ENCODE results near the gene SLC18A2. TPM values are rescaled to one million over a fixed set of nuclear protein-coding genes. Genes with fewer than 3 reads are reported as not detected.

SLC18A2 gene
- polyA plus RNA-seq = 0.19 TPM

DNA sequence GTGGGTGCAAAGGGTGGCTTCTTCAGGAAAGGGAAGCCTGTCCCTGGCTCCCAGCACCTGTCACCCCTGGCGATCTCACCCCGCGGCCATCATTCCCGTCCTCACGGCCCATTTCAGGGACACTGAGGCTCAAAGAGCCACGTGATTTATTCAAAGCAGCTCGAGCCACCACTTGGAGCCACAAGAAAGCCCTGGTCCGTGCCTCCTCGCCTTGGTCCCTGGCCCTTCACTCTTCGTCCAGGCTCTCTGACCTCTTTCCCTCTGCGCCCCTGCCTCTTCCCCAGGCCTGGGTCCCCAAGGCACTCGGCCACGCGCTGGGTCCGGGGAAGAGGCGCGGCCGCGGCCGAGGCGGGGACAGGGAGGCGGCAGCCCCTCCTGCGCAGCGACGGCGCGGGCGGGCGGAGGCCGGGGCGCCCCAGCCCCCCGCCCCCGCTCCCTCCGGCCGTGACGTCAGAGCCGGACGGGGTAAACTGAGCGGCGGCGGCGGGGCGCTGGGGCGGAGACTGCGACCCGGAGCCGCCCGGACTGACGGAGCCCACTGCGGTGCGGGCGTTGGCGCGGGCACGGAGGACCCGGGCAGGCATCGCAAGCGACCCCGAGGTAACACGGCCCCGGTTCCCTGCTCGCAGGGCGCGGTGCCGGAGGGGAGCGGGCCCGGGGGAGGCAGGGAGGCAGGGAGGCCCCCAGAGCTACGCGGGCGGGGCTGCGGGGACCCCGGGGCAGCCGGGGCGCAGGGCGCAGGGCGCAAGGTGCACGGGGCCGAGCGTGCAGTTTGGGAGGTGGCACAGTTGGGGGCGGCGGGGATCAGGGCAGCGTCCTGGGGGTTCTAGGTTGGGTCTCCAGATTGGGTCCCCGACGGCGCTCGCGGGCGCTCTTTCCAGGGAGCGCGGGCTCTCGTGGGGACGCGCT, at the start of gene SLC18A2:
Gene SLC18A2, plus strand, starts transcription at position 494 of the 909 bp plus-strand sequence. CDS start 580 bp downstream, outside the sequence.
- Mint-ChIP-seq H3K4me1 (peaks cover 4 to 9% (median 6%) of the 10 kb centered on the region in 3 donors), H3K36me3 (peaks cover 3% of the 10 kb centered on the region), H3K27ac (no peak within 1 kb of the TSS), H3K4me3 (peak within 1 kb of the TSS in 2 of 4 donors; percentile 18 to 51), H3K27me3 (peaks cover 32% of the 10 kb centered on the region), H3K9me3 (peaks cover 6 to 7% (median 6%) of the 10 kb centered on the region in 3 donors)

GRCh38 chr10:117197189-117197588, 43.7 kb upstream of the SLC18A2 start, which contains the start of gene KCNK18:
TSS of gene KCNK18 (plus strand) at chr10:117197489. CDS start at chr10:117197489, 0 bp downstream.
- H3K4me1 Mint-ChIP-seq = no peaks in the 10 kb centered on the region
- H3K36me3 Mint-ChIP-seq = peaks cover 1% of the 10 kb centered on the region
- H3K9me3 Mint-ChIP-seq = peaks cover 0 to 4% (median 0%) of the 10 kb centered on the region in 3 donors
- H3K27ac Mint-ChIP-seq = no peak within 1 kb of the TSS
- no peak within 1 kb of the TSS for H3K4me3 Mint-ChIP-seq
- peaks cover 4% of the 10 kb centered on the region for H3K27me3 Mint-ChIP-seq

DNA sequence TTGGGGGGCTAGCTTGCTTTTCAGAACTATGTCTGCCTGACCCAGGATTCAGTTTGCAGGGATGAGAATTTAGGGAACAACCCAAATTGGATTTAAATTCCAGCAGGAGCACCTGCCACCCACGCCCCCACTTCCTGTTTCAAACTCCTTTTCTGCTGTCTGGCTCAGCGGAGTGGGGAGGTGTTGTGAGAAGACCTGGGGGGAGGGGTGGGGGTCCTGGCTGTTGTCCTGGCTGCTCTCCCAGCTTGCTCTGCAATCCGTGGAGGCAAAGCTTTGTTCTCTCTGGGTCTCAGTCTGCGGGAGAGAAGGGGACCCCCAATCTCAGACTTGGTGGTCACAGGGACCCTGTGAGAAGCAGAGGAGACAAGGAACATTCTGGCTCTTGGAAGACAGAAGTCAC, 42.8 kb upstream of the SLC18A2 start:
- H3K36me3 Mint-ChIP-seq = peaks cover 1% of the 10 kb centered on the region
- no peak overlapping the region for H3K4me3 Mint-ChIP-seq
- H3K9me3 Mint-ChIP-seq = peaks cover 0 to 4% (median 0%) of the 10 kb centered on the region in 3 donors
- peaks cover 4% of the 10 kb centered on the region for H3K27me3 Mint-ChIP-seq
- no peak overlapping the region for H3K27ac Mint-ChIP-seq
- no peaks in the 10 kb centered on the region for H3K4me1 Mint-ChIP-seq

DNA sequence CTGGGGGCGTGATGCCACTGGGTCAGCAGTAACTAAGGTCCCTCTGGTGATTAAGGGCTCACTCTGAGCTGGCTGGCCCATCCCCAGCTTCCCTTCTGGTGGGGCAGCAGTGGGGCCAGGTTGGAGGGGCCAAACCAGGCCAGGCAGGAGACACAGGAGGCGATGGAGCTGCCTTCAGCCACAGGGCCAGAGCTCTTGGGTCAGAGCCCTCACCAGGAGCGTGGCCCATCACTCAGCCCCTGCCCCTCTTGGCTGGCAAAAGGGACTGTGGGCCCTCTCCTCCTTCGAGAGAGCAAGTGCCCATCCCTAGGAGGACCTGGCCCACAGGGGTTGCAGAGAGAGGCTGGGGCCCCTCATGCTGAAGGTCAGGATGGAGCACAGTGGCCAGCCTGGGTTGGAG, 39.1 kb upstream of the SLC18A2 start:
- Mint-ChIP-seq H3K27me3 (peaks cover 9% of the 10 kb centered on the region), H3K4me1 (no peaks in the 10 kb centered on the region), H3K4me3 (no peak overlapping the region), H3K36me3 (no peaks in the 10 kb centered on the region), H3K9me3 (peaks cover 0 to 2% (median 0%) of the 10 kb centered on the region in 3 donors), H3K27ac (no peak overlapping the region)

- no peak overlapping the region for H3K27ac Mint-ChIP-seq
These were observed 36.6 kb upstream of the SLC18A2 start for GRCh38 chr10:117204316-117204715.

DNA sequence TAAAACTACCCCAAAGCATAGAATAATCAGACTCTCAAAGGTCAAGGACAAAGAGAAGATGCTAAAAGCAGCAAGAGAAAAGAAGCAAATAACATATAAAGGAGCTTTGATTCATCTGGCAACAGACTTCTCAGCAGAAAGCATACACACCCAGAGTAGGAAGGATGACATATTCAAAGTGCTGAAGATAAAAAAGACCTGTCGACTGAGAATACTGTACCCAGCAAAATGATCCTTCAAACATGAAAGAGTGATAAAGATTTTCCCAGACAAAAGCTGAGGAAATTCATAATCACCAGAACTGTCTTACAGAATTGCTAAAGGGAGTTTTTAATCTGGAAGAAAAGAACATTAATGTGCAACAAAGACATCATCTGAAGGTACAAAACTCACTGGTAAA, 28.7 kb upstream of the SLC18A2 start:
- peaks cover 0 to 3% (median 0%) of the 10 kb centered on the region in 3 donors for H3K4me1 Mint-ChIP-seq
- peaks cover 5% of the 10 kb centered on the region for H3K36me3 Mint-ChIP-seq
- H3K27me3 Mint-ChIP-seq = peaks cover 29% of the 10 kb centered on the region
- no peak overlapping the region for H3K27ac Mint-ChIP-seq
- H3K4me3 Mint-ChIP-seq = no peak overlapping the region
- H3K9me3 Mint-ChIP-seq = peaks cover 6 to 13% (median 7%) of the 10 kb centered on the region in 3 donors

More at GRCh38 chr10:117204316-117204715, 36.6 kb upstream of the SLC18A2 start:
- Mint-ChIP-seq H3K27me3 (peaks cover 16% of the 10 kb centered on the region), H3K36me3 (no peaks in the 10 kb centered on the region), H3K4me1 (no peaks in the 10 kb centered on the region), H3K9me3 (peaks cover 0 to 4% (median 0%) of the 10 kb centered on the region in 3 donors), H3K4me3 (no peak overlapping the region)

DNA sequence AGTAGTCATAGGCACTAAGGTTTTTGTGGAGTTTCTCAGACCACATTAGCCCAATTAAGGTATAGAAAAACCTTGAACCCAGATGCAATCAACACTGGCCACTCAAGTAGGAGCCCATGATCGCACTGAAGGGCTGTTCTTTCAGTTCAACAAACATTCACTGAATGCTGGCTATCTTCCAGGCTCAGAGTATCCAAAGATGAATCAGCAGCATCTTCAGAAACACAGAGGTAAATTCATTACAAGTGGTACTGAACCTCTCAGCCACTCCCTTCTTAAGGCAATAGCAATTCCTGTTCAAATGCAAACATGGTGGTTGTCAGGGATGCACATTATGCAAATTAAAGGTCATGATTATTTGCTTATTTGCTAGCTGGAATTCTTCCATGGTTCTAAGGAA, 26.5 kb upstream of the SLC18A2 start:
- Mint-ChIP-seq H3K27me3 (peaks cover 26% of the 10 kb centered on the region), H3K4me3 (no peak overlapping the region), H3K4me1 (peaks cover 0 to 4% (median 3%) of the 10 kb centered on the region in 3 donors), H3K9me3 (peaks cover 4 to 13% (median 7%) of the 10 kb centered on the region in 3 donors), H3K36me3 (peaks cover 5% of the 10 kb centered on the region), H3K27ac (no peak overlapping the region)

DNA sequence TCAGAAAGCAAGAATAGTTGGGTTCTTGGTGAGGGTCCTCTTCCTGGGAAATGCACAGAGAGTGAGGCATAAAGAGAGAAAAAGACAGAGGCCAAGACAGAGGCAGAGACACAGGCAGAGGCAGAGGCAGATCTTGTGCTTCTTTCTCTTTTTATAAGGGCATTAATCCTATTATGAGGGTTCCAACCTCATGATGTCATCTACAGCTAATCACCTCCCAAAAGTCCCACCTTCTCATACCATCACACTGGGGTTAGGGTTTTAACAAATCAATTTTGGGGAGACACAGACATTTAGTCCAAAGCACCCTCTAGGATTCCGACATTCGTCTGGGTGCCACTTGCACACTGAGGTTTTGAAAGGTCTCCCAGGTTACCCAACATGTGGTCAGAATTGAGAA, 25.8 kb upstream of the SLC18A2 start:
- peak overlapping the region in 2 of 4 donors; percentile 22 to 30 for H3K4me3 Mint-ChIP-seq
- peaks cover 26% of the 10 kb centered on the region for H3K27me3 Mint-ChIP-seq
- no peak overlapping the region for H3K27ac Mint-ChIP-seq

GRCh38 chr10:117216028-117216427, 24.9 kb upstream of the SLC18A2 start:
- Mint-ChIP-seq H3K36me3 (peaks cover 3% of the 10 kb centered on the region), H3K4me3 (peak overlapping the region in 1 of 4 donors; percentile 58), H3K27ac (no peak overlapping the region), H3K9me3 (peaks cover 4 to 13% (median 7%) of the 10 kb centered on the region in 3 donors), H3K4me1 (peaks cover 0 to 4% (median 3%) of the 10 kb centered on the region in 3 donors), H3K27me3 (peaks cover 27% of the 10 kb centered on the region)

More for the DNA sequence above, 25.8 kb upstream of the SLC18A2 start:
- H3K36me3 Mint-ChIP-seq = peaks cover 3% of the 10 kb centered on the region
- H3K4me1 Mint-ChIP-seq = peaks cover 0 to 4% (median 3%) of the 10 kb centered on the region in 3 donors
- peaks cover 4 to 13% (median 7%) of the 10 kb centered on the region in 3 donors for H3K9me3 Mint-ChIP-seq

GRCh38 chr10:117216611-117217195, 24.2 kb upstream of the SLC18A2 start:
- Mint-ChIP-seq H3K27ac (no peak overlapping the region), H3K9me3 (peaks cover 0 to 7% (median 6%) of the 10 kb centered on the region in 3 donors), H3K4me1 (peaks cover 0 to 4% (median 3%) of the 10 kb centered on the region in 3 donors), H3K4me3 (peak overlapping the region in 3 of 4 donors; percentile 72 to 83 (median 72)), H3K36me3 (peaks cover 3% of the 10 kb centered on the region), H3K27me3 (peaks cover 26% of the 10 kb centered on the region)

DNA sequence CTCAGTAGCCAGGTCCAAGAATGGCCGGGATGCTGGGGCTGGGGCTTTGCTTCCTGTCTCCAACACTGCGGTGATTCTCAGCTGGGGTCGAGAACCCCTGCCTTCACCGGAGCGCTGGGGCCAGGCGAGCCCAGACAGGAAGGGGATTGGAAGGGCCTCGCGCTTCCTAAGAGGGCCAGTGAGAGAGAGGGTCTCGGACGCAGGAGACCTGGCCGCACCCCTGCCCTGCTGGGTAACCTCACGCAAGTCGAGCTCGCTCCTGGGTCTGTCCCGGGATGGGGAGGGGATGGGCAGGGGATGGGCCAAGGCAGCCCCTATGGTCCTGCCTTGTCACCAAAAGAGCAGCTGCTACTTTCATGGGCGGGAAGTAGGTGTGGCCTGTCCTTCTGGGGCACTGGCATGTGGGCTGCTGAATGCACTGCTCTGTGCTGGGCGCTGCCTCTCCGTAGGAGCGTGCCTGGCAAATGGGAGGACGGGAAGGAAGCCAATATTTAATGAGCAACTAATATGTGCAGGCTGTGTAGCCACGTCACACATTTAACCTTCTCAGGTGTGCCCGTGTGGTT, 23.6 kb upstream of the SLC18A2 start:
- Mint-ChIP-seq H3K4me3 (peak overlapping the region in 3 of 4 donors; percentile 72 to 83 (median 80)), H3K4me1 (peaks cover 0 to 4% (median 3%) of the 10 kb centered on the region in 3 donors), H3K27me3 (peaks cover 26% of the 10 kb centered on the region), H3K27ac (no peak overlapping the region), H3K9me3 (peaks cover 0 to 2% (median under 1%) of the 10 kb centered on the region in 3 donors), H3K36me3 (peaks cover 3% of the 10 kb centered on the region)

DNA sequence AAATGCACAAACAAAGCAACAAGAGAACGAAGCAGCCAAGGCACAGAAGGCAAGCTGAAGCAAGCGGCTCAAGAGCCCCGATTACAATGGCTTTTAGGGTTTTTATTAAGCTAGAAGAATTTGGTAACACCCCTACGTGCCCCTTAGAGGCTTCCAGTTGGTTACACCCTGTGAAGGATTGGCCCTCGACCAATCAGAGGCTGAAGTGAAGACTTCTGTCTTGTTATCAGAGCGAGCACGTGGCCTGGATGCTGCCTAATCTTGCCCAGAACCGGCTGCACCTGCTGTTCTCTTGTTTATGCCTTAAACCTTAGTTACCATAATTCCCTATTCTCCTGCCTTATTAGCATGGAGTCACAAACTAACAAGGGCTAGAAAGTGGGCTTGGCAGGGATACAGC, 22.3 kb upstream of the SLC18A2 start:
- H3K9me3 Mint-ChIP-seq = no peaks in the 10 kb centered on the region
- H3K4me3 Mint-ChIP-seq = no peak overlapping the region
- peaks cover 22% of the 10 kb centered on the region for H3K27me3 Mint-ChIP-seq
- H3K36me3 Mint-ChIP-seq = peaks cover 3% of the 10 kb centered on the region
- no peak overlapping the region for H3K27ac Mint-ChIP-seq
- H3K4me1 Mint-ChIP-seq = peaks cover 0 to 4% (median 3%) of the 10 kb centered on the region in 3 donors

DNA sequence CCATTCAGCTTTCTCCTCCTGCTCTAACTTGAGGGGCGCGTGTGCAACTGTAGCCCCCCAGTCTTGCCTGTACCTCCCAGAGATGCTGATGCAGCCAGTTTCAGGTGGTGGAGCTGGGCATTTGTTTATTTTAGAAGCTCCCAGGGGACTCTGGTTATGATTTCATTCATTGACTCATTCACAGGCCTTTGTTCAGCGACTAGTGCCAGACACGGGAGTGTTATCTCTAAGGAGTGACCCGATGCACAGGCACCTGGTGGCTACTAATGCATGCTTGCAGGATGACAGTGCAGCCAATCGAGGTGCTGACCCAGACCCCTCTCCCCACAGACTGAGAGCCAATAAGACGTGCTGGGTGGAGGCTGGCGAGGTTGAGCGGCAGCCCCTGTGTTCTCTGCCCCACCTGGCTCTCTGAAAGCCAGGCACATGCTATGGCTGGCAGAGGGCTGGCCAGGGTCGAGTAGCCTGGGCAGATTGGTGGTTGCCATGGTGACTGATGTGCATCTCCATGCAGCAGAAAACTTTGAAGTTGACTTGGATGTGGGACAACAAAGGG, 19.7 kb upstream of the SLC18A2 start:
- H3K4me1 Mint-ChIP-seq = peaks cover 0 to 4% (median 3%) of the 10 kb centered on the region in 3 donors
- no peak overlapping the region for H3K27ac Mint-ChIP-seq
- peaks cover 16% of the 10 kb centered on the region for H3K27me3 Mint-ChIP-seq
- H3K36me3 Mint-ChIP-seq = no peaks in the 10 kb centered on the region
- no peak overlapping the region for H3K4me3 Mint-ChIP-seq
- no peaks in the 10 kb centered on the region for H3K9me3 Mint-ChIP-seq

DNA sequence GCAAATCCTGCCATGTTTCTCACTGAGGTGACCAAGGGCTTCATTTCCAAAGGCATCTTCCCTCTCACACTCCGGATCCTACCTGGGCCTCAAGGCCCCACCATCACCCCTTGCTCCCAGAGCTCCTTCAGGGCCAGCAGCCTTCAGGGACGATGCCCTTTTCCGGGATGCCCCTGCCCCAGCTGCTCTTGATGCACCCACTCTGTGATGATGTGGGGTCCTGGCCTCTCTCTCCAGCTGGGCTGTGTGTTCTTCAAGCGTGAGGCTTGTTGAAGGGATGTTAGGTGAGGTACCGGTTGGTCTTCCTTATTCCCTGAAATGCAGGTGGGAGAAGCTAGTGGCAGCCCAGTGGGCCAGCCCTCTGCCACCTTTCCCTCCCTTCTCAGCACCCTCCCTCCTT, 18.4 kb upstream of the SLC18A2 start:
- peaks cover 0 to 4% (median 0%) of the 10 kb centered on the region in 3 donors for H3K4me1 Mint-ChIP-seq
- no peaks in the 10 kb centered on the region for H3K36me3 Mint-ChIP-seq
- H3K9me3 Mint-ChIP-seq = no peaks in the 10 kb centered on the region
- no peak overlapping the region for H3K27ac Mint-ChIP-seq
- H3K27me3 Mint-ChIP-seq = peaks cover 7% of the 10 kb centered on the region
- H3K4me3 Mint-ChIP-seq = no peak overlapping the region

All from IgD-negative memory B cell (primary cell).